ENCODE data around the gene AVPR2. TPM values are rescaled to one million over a fixed set of nuclear protein-coding genes. Genes with fewer than 3 reads are reported as not detected.

Gene AVPR2
- polyA plus RNA-seq, 2 of the 4 experiments (the other 2 are of a cell fraction): not detected

DNA sequence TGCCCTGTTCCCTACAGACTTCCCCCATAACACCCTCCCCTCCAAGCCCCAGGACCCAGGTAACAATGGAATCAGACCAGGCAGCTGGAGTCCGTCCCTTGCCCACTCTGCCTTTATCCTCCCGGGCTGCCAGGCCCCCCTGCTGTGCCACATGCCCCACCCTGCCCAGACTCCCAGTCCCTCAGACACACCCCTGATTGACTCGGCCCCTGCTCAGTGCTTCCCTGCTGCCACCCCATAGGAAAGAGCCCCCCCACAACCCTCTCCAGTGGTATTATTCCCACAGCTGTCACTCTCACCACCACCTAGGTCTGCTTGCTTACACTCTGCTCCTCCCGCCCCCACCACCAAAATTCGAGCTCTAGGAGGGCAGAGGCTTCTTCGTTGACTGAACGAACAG is 35.1 kb downstream of the AVPR2 start (continued):
- TF ChIP-seq CHD4 (IDR thresholded peaks at IDR 0.05; ENCODE audit: borderline replicate concordance) (no peak), HES2 (IDR thresholded peaks at IDR 0.05) (no peak), HOXB5 (CRISPR knock-in tag; IDR thresholded peaks at IDR 0.05) (no peak), ZNF302 (CRISPR knock-in tag; IDR thresholded peaks at IDR 0.05) (no peak), FOSL2 (IDR thresholded peaks at IDR 0.05) (no peak), FOSL2 (CRISPR knock-in tag; IDR thresholded peaks at IDR 0.05) (no peak), PHF8 (IDR thresholded peaks at IDR 0.05; ENCODE audit: borderline replicate concordance, low read depth) (no peak)

DNA sequence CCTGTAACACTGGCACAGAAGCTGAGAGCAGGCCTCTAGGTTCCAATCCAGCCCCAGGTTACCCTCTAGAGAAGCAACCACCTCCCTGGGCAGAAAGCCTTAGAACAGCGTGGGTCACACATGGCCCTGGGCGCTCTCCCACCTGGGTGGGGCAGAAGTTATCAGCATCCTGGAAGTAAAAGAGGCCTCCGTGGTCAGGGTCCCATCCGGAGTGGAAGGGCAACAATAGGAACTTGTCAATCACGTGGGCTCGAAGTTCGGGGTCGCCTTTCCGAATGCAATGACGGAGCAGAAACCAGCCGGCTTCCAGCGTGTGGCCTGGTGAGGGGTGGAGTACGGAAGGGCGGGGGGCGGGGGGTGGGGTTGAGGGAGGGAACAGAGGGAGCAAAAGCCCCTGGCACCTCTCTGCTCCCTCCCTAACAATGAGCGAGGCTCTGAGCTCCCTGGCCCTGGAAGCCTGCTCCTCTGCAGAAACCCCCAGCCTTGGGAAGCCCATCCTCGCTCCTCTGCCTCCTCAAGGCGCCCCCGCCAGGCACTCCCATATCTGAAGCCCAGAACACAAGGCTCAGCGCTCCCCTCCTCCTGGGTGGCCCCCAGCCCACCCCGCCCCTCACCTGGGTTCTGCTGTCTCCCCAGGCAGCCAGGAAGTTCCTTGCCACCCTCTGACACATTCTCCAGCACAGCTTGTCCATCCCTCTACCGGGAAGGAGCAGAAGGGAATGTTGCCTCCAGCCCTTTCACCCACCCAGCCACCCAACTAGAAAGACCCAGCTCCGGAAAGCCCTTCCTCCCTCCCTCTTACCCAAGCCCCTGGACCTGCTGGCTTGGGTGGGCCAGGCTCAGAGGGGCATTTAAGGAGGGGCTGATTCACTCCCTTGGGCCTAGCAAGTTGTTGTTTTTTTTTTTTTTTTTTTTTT is 37.1 kb downstream of the AVPR2 start:
- TF ChIP-seq PHF8 (IDR thresholded peaks at IDR 0.05; ENCODE audit: borderline replicate concordance, low read depth) (no peak), HMGXB4 (CRISPR knock-in tag; IDR thresholded peaks at IDR 0.05; ENCODE audit: borderline replicate concordance) (no peak), ZSCAN20 (CRISPR knock-in tag; IDR thresholded peaks at IDR 0.05) (no peak), NPAS2 (CRISPR knock-in tag; IDR thresholded peaks at IDR 0.05; ENCODE audit: borderline replicate concordance) (no peak), TFCP2L1 (CRISPR knock-in tag; IDR thresholded peaks at IDR 0.05) (no peak), CEBPB (IDR thresholded peaks at IDR 0.05) (no peak), EHF (CRISPR knock-in tag; IDR thresholded peaks at IDR 0.05) (no peak), TP53 (CRISPR knock-in tag; IDR thresholded peaks at IDR 0.05) (no peak), CBX8 (IDR thresholded peaks at IDR 0.05) (no peak), HEYL (CRISPR knock-in tag; IDR thresholded peaks at IDR 0.05) (no peak)
- TF ChIP-seq, protein P1, sequence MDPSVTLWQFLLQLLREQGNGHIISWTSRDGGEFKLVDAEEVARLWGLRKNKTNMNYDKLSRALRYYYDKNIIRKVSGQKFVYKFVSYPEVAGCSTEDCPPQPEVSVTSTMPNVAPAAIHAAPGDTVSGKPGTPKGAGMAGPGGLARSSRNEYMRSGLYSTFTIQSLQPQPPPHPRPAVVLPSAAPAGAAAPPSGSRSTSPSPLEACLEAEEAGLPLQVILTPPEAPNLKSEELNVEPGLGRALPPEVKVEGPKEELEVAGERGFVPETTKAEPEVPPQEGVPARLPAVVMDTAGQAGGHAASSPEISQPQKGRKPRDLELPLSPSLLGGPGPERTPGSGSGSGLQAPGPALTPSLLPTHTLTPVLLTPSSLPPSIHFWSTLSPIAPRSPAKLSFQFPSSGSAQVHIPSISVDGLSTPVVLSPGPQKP (IDR thresholded peaks at IDR 0.05; ENCODE audit: low read depth, low read length): no peak
- ATAC-seq (no peak), FAIRE-seq (no peak), DNase-seq (ENCODE audit: low read depth in 1 of 2, low spot score in 1 of 2) (no peak)
- no peak overlapping the region for H3K27ac ChIP-seq
- no peaks in the 10 kb centered on the region for H3K4me1 ChIP-seq
- H3K9me3 ChIP-seq: no peaks in the 10 kb centered on the region
- H3K4me2 ChIP-seq: no peak overlapping the region
- no peak overlapping the region for H3K4me3 ChIP-seq
- CTCF ChIA-PET: interaction anchor here (17.9 to 25.1 kb wide), 2 partner anchors 4 to 12 kb away, joined by 363 read pairs; partner anchors contain the start of genes ARHGAP4, NAA10 and RENBP
- WGBS (ENCODE audit: missing lambda C conversion rate): 80% methylated on average over 16 of the region's 23 CpGs
- POLR2A ChIA-PET: interaction anchor here (0.6 kb wide), 1 partner anchor 206 kb away, joined by 5 read pairs; no protein-coding TSS in a partner anchor

DNA sequence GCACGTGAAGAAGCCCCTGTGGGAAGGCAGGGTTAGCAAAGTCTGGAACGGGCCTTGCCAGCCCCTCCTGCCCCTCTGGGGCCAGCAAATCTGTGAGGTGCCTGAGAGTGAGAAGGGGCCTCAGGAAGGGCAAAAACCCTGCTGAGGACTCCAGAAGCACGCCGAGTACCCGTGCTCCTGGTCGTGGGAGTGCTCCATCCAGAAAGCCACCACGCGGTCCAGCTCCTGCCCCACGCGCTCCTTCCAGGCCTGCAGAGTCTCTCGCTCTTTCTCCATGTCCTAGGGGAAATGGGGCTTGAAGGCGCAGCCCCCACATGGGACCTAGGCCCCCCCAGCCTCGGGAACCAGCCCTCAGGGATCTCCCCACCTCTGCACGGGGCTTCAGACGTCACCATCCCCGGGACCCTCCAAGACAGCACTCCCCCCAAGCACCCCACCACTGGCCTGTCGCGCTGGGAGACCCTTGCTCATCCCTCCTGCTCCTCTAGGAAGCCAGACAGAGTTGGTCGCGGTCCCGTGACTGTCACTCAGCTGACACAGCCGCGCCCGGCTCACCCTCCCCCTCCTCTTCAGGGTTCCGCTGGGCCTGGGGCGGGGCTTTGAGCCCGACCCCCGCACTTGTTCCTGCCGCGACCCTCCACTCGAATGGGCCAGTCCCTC is 39.8 kb downstream of the AVPR2 start, which contains the start of gene RENBP:
Gene RENBP (minus strand): TSS at position 504 of the 660 bp plus-strand sequence. CDS start 33 bp downstream, at position 471.
- Histone ChIP-seq H3K27ac (no peak within 1 kb of the TSS), H3K4me3 (no peak within 1 kb of the TSS), H3K4me1 (peaks cover 3% of the 10 kb centered on the region; the same call in 1 of the 3 replicates), H3K4me2 (no peak within 1 kb of the TSS), H3K9me3 (no peaks in the 10 kb centered on the region)
- no peak for ATAC-seq
- CTCF ChIA-PET: interaction anchor here (0.6 to 17.9 kb wide), 6 partner anchors 9 to 1003 kb away, joined by 5 to 363 read pairs (median 28); partner anchors contain the start of genes ARHGAP4, NAA10 and PLXNB3
- no peak for DNase-seq (ENCODE audit: low read depth in 1 of 2, low spot score in 1 of 2)
- POLR2A ChIA-PET: no interaction called here
- 73% methylated on average over 15 of the region's 31 CpGs for WGBS (ENCODE audit: missing lambda C conversion rate)
- no peak for FAIRE-seq
- TF ChIP-seq ZFP36 (IDR thresholded peaks at IDR 0.05; ENCODE audit: borderline replicate concordance, partially characterized antibody) (no peak), ZNF302 (CRISPR knock-in tag; IDR thresholded peaks at IDR 0.05) (no peak), HEYL (CRISPR knock-in tag; IDR thresholded peaks at IDR 0.05) (no peak)
- TF ChIP-seq, protein P2, sequence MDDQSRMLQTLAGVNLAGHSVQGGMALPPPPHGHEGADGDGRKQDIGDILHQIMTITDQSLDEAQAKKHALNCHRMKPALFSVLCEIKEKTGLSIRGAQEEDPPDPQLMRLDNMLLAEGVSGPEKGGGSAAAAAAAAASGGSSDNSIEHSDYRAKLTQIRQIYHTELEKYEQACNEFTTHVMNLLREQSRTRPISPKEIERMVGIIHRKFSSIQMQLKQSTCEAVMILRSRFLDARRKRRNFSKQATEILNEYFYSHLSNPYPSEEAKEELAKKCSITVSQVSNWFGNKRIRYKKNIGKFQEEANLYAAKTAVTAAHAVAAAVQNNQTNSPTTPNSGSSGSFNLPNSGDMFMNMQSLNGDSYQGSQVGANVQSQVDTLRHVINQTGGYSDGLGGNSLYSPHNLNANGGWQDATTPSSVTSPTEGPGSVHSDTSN (IDR thresholded peaks at IDR 0.05): no peak
